Gastrocnemius medialis (tissue), 4 donors: ENCODE data around the gene PDE4D. TPM values are rescaled to one million over a fixed set of nuclear protein-coding genes. Genes with fewer than 3 reads are reported as not detected.

Experiments
- ATAC-seq, 2 donors: fragments of 150-250 bp; one replicate each; pipeline ENCODE4 v1.9.1; 2016
- DNase-seq, 2 donors: peaks; one replicate each; pipeline ENCODE4 v3.0.0-alpha.2; 2019
- H3K27ac ChIP-seq, 4 donors: fragments of 200-600 bp; sonication (generic); 1 replicate in 1 of 4; 2 replicates in 3 of 4; pipeline ENCODE4 v1.5.1; 2016 to 2018; ENCODE audit warnings: mild to moderate bottlenecking in 2 of 4, moderate library complexity in 1 of 4
- H3K27me3 ChIP-seq, 3 donors: fragments of 200-600 bp; sonication (generic) in 2 of 3; 1 replicate in 1 of 3; 2 replicates in 2 of 3; pipeline versions ENCODE4 v1.5.1 to v1.6.0; 2016 to 2019; ENCODE audit warnings: mild to moderate bottlenecking in 1 of 3, moderate library complexity in 1 of 3
- H3K36me3 ChIP-seq, 2 donors: fragments of 200-600 bp; sonication (generic) in 1 of 2; one replicate each; pipeline ENCODE4 v1.5.1; 2017 to 2018
- H3K4me1 ChIP-seq, 2 donors: fragments of 200-600 bp; sonication (generic) in 1 of 2; one replicate each; pipeline ENCODE4 v1.5.1; 2016 to 2017; ENCODE audit warnings: mild to moderate bottlenecking in 2 of 2
- H3K4me3 ChIP-seq, 4 donors: fragments of 200-600 bp; sonication (generic) in 3 of 4; 1 replicate in 1 of 4; 2 replicates in 3 of 4; pipeline ENCODE4 v1.5.1; 2016 to 2019; ENCODE audit warnings: mild to moderate bottlenecking in 2 of 4
- H3K9me3 ChIP-seq, 3 donors: fragments of 200-600 bp; sonication (generic) in 2 of 3; 1 replicate in 1 of 3; 2 replicates in 2 of 3; pipeline ENCODE4 v1.5.1; 2016 to 2019
- POLR2A ChIP-seq, 2 donors: fragments of 450-650 bp; IDR thresholded peaks; one replicate each; pipeline ENCODE4 v1.6.1; 2017; ENCODE audit warnings: antibody characterized with exemption in 2 of 2, mild to moderate bottlenecking in 2 of 2, moderate library complexity in 2 of 2
- in situ Hi-C, 4 donors: fragments of 200-750 bp; cut with MboI; loops; one replicate each; pipeline versions ENCODE4 v1.15.0 to v1.8.0; 2017; ENCODE audit warnings: low sequenced_read_pairs in 4 of 4
- intact Hi-C: fragments of 100-400 bp; cut with DNase I; formaldehyde crosslinking; loops from one replicate; pipeline ENCODE4 v1.15.1; 2023; ENCODE audit warnings: low total_unique reads
- total RNA-seq, 4 donors: library from RNA; depleted of rRNA; stranded (reverse); fragments of >200 nt; gene quantifications; one replicate each; pipeline versions ENCODE4 v1.1.0 to v1.2.3, GENCODE V29; 2016
- TF ChIP-seq, protein P1 (sequence below), 5 experiments: fragments of 450-650 bp in 3 of 5; fragments of 200-600 bp in 2 of 5; sonication (generic) in 2 of 5; IDR thresholded peaks in 4 of 5; conservative IDR thresholded peaks in 1 of 5; 1 replicate in 4 of 5; 2 replicates in 1 of 5; pipeline ENCODE4 v1.5.1; 2016 to 2019; ENCODE audit warnings: antibody characterized with exemption in 5 of 5, mild to moderate bottlenecking in 3 of 5, moderate library complexity in 3 of 5

Gene PDE4D
- total RNA-seq, 4 donors from 2014 or later: 133 to 223 (median 185) TPM

DNA sequence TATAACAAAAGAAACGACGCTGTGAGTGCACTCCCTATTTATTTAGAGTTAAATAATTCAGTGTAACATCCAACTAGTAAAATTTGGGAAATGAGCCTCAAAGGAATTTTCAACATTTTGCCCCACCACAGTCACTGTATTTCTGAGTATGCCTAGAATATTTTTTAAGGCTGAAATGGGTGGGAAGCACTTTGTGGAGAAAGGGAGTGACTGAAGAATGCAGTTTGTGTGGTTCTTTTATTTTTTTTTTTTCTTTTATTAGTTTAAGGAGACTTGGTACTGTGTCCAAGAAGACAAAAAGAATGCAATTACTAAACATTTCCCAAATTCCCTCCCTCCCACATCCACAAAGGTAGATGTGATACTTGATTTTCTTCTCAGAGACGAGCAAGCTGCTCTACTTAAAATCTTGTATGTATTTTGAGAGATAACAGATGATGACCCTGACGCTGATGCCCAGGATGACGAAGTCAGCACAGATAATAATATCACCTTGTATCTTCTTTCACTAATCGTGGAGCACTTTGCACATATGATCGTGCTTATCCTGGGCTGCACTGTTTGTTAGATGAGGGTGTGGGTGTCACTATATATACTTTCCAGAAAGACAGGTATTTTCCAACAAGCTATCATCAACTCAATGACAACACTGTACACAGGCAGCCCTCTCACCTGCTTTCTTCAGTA is 724.3 kb downstream of the PDE4D start:
- H3K36me3 ChIP-seq: no peaks in the 10 kb centered on the region
- intact Hi-C loops: loop anchor here (5.0 kb wide), 1 partner anchor 267 kb away; no protein-coding TSS in a partner anchor
- no peak overlapping the region for H3K4me3 ChIP-seq
- peak overlapping the region; percentile 51 to 82 (median 75) for H3K27ac ChIP-seq
- TF ChIP-seq, protein P1, sequence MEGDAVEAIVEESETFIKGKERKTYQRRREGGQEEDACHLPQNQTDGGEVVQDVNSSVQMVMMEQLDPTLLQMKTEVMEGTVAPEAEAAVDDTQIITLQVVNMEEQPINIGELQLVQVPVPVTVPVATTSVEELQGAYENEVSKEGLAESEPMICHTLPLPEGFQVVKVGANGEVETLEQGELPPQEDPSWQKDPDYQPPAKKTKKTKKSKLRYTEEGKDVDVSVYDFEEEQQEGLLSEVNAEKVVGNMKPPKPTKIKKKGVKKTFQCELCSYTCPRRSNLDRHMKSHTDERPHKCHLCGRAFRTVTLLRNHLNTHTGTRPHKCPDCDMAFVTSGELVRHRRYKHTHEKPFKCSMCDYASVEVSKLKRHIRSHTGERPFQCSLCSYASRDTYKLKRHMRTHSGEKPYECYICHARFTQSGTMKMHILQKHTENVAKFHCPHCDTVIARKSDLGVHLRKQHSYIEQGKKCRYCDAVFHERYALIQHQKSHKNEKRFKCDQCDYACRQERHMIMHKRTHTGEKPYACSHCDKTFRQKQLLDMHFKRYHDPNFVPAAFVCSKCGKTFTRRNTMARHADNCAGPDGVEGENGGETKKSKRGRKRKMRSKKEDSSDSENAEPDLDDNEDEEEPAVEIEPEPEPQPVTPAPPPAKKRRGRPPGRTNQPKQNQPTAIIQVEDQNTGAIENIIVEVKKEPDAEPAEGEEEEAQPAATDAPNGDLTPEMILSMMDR (IDR thresholded peaks at IDR 0.05 in 4 of 5, conservative IDR thresholded peaks at IDR 0.05 in 1 of 5): no peak
- peak in 1 of 2 donors; percentile 36 for TF ChIP-seq POLR2A (IDR thresholded peaks at IDR 0.05)
- peaks cover 17 to 24% of the 10 kb centered on the region in 2 donors for H3K4me1 ChIP-seq
- peak; percentile 11 to 86 for ATAC-seq
- peak in 1 of 2 donors; percentile 29 for DNase-seq
- H3K27me3 ChIP-seq: no peaks in the 10 kb centered on the region
- in situ Hi-C loops: loop anchor here in 1 of 4 donors (10.0 kb wide), 1 partner anchor 274 kb away; no protein-coding TSS in a partner anchor
- no peaks in the 10 kb centered on the region for H3K9me3 ChIP-seq

DNA sequence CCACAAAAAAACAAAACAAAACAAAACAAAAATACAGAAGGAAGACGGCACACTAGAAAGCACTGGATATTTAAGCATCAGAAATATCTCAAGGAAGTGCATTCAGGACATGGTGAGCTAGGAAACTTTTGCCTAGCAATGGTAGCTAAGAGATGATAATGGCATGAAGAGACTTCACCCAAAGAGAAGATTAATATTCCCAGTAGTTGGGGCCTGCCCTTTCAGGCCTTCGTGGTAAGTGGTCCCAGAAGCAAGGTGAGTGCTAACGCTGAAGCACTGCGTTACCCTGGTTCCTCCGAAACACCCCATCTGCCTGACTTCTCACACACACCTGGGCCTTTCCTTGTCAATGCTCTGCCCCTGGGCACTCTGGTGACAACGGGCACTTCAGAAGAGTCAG is 725.5 kb downstream of the PDE4D start:
- intact Hi-C loops (loop anchor here (5.0 kb wide), 1 partner anchor 266 kb away; no protein-coding TSS in a partner anchor), in situ Hi-C loops (loop anchor here in 1 of 4 donors (10.0 kb wide), 1 partner anchor 273 kb away; no protein-coding TSS in a partner anchor)
- Histone ChIP-seq H3K27ac (peak overlapping the region; percentile 51 to 82 (median 75)), H3K4me3 (no peak overlapping the region), H3K9me3 (no peaks in the 10 kb centered on the region), H3K36me3 (no peaks in the 10 kb centered on the region), H3K27me3 (no peaks in the 10 kb centered on the region), H3K4me1 (peaks cover 16 to 17% of the 10 kb centered on the region in 2 donors)
- no peak for ATAC-seq
- TF ChIP-seq POLR2A (IDR thresholded peaks at IDR 0.05): no peak
- TF ChIP-seq, protein P1 (IDR thresholded peaks at IDR 0.05 in 4 of 5, conservative IDR thresholded peaks at IDR 0.05 in 1 of 5): no peak
- no peak for DNase-seq

DNA sequence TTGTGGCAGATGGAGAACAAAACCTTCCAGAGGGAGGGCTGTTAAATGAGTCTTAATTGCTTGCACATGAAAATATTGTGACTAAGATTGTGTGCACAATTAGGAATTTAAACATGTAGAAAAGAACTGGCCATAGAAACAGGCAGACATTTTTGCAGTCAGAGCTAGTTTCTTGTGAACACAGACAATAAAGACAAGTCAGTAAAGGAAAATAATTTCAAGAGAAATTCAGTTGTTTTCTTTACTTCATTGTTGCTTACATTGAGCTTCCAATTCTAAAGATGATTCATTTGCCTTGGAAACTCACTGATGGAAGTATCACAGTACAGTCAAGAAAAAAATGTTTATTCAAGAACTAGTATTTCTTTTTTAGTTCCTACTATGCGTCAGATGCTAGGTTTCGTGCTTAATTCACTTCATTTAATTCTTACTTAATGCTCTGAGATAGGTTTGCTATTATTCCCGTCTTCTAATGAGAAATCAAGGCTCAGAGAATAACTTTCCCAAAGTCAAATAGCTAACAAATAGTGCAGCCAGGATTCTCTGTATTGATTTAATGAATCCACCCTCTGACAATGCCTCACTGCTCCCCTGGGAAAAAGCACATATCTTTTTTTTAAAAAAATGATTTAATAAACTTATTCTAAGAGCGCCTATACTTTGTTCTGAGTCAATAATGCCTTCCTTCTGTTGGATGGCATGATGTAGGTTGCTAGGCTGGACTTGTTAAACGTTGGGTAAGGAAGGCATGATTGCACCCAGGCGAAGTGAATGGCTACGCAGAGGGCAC is 729.3 kb downstream of the PDE4D start:
- H3K27me3 ChIP-seq: no peaks in the 10 kb centered on the region
- in situ Hi-C loops (loop anchor here in 1 of 4 donors (10.0 kb wide), 1 partner anchor 269 kb away; no protein-coding TSS in a partner anchor), intact Hi-C loops (no loop called here)
- TF ChIP-seq POLR2A (IDR thresholded peaks at IDR 0.05): no peak
- TF ChIP-seq, protein P1 (IDR thresholded peaks at IDR 0.05 in 4 of 5, conservative IDR thresholded peaks at IDR 0.05 in 1 of 5): no peak
- H3K36me3 ChIP-seq: no peaks in the 10 kb centered on the region
- DNase-seq: no peak
- H3K4me1 ChIP-seq: peaks cover 17 to 21% of the 10 kb centered on the region in 2 donors
- no peaks in the 10 kb centered on the region for H3K9me3 ChIP-seq
- ATAC-seq: no peak
- peak overlapping the region in 1 of 4 donors; percentile 21 for H3K27ac ChIP-seq
- no peak overlapping the region for H3K4me3 ChIP-seq

DNA sequence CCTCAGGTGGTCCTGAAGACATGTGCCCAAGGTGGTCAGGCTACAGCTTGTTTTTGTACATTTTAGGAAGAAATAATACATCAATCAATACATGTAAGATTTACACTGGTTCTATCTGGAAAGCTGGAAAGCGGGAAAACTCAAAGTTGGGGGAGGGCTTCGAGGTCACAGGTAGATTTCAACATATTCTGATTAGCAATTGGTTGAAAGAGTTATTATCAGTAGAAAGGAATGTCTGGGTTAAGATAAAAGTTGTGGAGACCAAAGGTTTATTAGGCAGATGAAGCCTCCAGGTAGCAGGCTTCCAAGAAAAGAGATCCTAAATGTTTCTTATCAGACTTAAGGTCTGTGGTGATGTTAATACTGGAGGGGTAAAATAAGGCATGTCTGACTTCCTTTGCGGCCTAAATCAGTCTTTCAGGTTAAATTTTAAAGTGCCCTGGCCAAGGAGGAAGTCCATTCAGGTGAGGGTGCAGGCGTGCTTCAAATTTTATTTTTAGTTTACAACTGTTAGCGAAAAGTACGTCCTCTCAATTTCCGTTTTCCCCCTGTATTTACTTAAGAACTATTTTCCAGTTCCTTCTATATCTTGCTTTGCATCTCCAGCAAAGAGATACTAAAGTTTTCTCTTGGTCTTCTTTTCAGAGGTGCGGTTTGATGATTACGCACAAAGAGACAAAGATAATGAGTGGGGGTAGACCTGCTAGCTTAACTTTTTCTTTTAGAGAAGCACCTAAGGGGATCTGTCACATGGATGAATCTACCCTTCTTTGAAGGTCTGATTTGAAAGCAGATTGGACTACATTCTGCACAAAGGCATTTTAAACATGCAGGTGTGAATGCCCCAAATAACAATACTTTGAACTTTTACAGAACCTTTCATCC is 732.1 kb downstream of the PDE4D start:
- H3K9me3 ChIP-seq: no peaks in the 10 kb centered on the region
- peaks cover 29 to 38% of the 10 kb centered on the region in 2 donors for H3K4me1 ChIP-seq
- no peaks in the 10 kb centered on the region for H3K36me3 ChIP-seq
- no peak overlapping the region for H3K4me3 ChIP-seq
- in situ Hi-C loops (loop anchor here in 1 of 4 donors (10.0 kb wide), 1 partner anchor 267 kb away; no protein-coding TSS in a partner anchor), intact Hi-C loops (no loop called here)
- H3K27ac ChIP-seq: no peak overlapping the region
- TF ChIP-seq POLR2A (IDR thresholded peaks at IDR 0.05): no peak
- TF ChIP-seq, protein P1 (IDR thresholded peaks at IDR 0.05 in 4 of 5, conservative IDR thresholded peaks at IDR 0.05 in 1 of 5): no peak
- DNase-seq (no peak), ATAC-seq (no peak)
- no peaks in the 10 kb centered on the region for H3K27me3 ChIP-seq
